B cell (primary cell): Measurements from ENCODE around the gene FGF5. TPM values are rescaled to one million over a fixed set of nuclear protein-coding genes. Genes with fewer than 3 reads are reported as not detected.

ENCODE experiments used
- ATAC-seq: fragments of 200-7000 bp; cut with Tn5 transposase; one replicate; pipeline ENCODE4 v1.10.0; 2021; ENCODE audit warnings: low read depth, mild to moderate bottlenecking, moderate number of reproducible peaks, moderate library complexity
- CTCF ChIA-PET: fragments of 350-600 bp; sonication (Branson Sonifier 250); formaldehyde crosslinking; loops from one replicate; lab custom pipeline; 2021; ENCODE audit warnings: antibody characterized with exemption, inconsistent platforms; lab: Charles Lee
- POLR2A ChIA-PET: fragments of 350-600 bp; sonication (Branson Sonifier 250); formaldehyde crosslinking; loops from one replicate; lab custom pipeline; 2021; ENCODE audit warnings: antibody characterized with exemption; lab: Charles Lee
- DNase-seq: peaks from one replicate; pipeline ENCODE4 v3.0.0; 2013
- H2AFZ ChIP-seq: 2 replicates; pipeline ENCODE4 v1.6.1; 2012; ENCODE audit warnings: mild to moderate bottlenecking, low read depth, low read length; ENCODE audit not compliant: insufficient read depth, poor library complexity, severe bottlenecking
- H3K27ac ChIP-seq, 2 donors: 1 replicate in 1 of 2; 2 replicates in 1 of 2; pipeline ENCODE4 v1.5.1; 2012 to 2013; ENCODE audit warnings: low read length in 2 of 2, mild to moderate bottlenecking in 2 of 2, moderate library complexity in 1 of 2
- H3K27me3 ChIP-seq, 4 experiments: fragments of 200-600 bp in 1 of 4; sonication (generic) in 1 of 4; replicated peaks in 1 of 4; 1 replicate in 2 of 4; 2 replicates in 2 of 4; pipeline versions ENCODE4 v1.6.1 to v1.7.0; 2013 to 2016; ENCODE audit warnings: low read length in 3 of 4, mild to moderate bottlenecking in 2 of 4, mixed read lengths in 1 of 4, moderate library complexity in 1 of 4; ENCODE audit not compliant: insufficient read depth in 4 of 4, control insufficient read depth in 3 of 4; ENCODE audit errors: control extremely low read depth in 1 of 4
- H3K36me3 ChIP-seq, 2 experiments: replicated peaks in 1 of 2; 1 replicate in 1 of 2; 2 replicates in 1 of 2; pipeline versions ENCODE4 v1.6.1 to v1.7.1; 2013; ENCODE audit warnings: low read length in 1 of 2; ENCODE audit not compliant: insufficient read depth in 2 of 2, control insufficient read depth in 1 of 2; ENCODE audit errors: control extremely low read depth in 1 of 2, extremely low read depth in 1 of 2
- H3K4me1 ChIP-seq, 2 donors: fragments of 200-600 bp in 1 of 2; sonication (generic) in 1 of 2; 1 replicate in 1 of 2; 2 replicates in 1 of 2; pipeline versions ENCODE4 v1.5.1 to v1.6.1; 2013 to 2017; ENCODE audit warnings: low read length in 2 of 2; ENCODE audit not compliant: control insufficient read depth in 2 of 2, insufficient read depth in 2 of 2
- H3K4me2 ChIP-seq: replicated peaks from 2 replicates; pipeline ENCODE3; 2012; ENCODE audit warnings: mild to moderate bottlenecking, low read depth, low read length; ENCODE audit not compliant: poor library complexity, severe bottlenecking
- H3K4me3 ChIP-seq, 5 experiments: fragments of 200-600 bp in 1 of 5; sonication (generic) in 1 of 5; 1 replicate in 3 of 5; 2 replicates in 2 of 5; pipeline versions ENCODE4 v1.5.1 to v1.7.0; 2011 to 2016; ENCODE audit warnings: low read length in 4 of 5, mild to moderate bottlenecking in 4 of 5, low read depth in 2 of 5, control low read depth in 1 of 5, moderate library complexity in 1 of 5; ENCODE audit not compliant: insufficient read depth in 1 of 5; ENCODE audit errors: control extremely low read depth in 1 of 5, extremely low read depth in 1 of 5
- H3K79me2 ChIP-seq: fragments of 200-600 bp; sonication (generic); one replicate; pipeline ENCODE4 v1.6.0; 2016; ENCODE audit warnings: low read length; ENCODE audit not compliant: control insufficient read depth, insufficient read depth
- H3K9ac ChIP-seq: fragments of 200-600 bp; sonication (generic); 2 replicates; pipeline ENCODE4 v1.6.1; 2017; ENCODE audit warnings: mild to moderate bottlenecking, low read length, moderate library complexity
- H3K9me3 ChIP-seq, 3 donors: one replicate each; pipeline versions ENCODE4 v1.6.1 to v1.7.1; 2013; ENCODE audit warnings: low read length in 2 of 3; ENCODE audit not compliant: control insufficient read depth in 2 of 3, insufficient read depth in 1 of 3; ENCODE audit errors: control extremely low read depth in 1 of 3
- H4K20me1 ChIP-seq: 2 replicates; pipeline ENCODE4 v1.6.0; 2012; ENCODE audit warnings: mild to moderate bottlenecking, low read length; ENCODE audit not compliant: insufficient read depth, control insufficient read depth, poor library complexity, severe bottlenecking
- H3K27ac Mint-ChIP-seq: one replicate; pipeline ENCODE4 v1.8.0; 2021; ENCODE audit warnings: mixed read lengths
- H3K27me3 Mint-ChIP-seq: one replicate; pipeline ENCODE4 v1.8.0; 2021; ENCODE audit warnings: mixed read lengths
- H3K4me1 Mint-ChIP-seq: one replicate; pipeline ENCODE4 v1.8.0; 2021; ENCODE audit warnings: mixed read lengths
- H3K4me3 Mint-ChIP-seq: one replicate; pipeline ENCODE4 v1.8.0; 2021; ENCODE audit warnings: mixed read lengths
- H3K9me3 Mint-ChIP-seq: one replicate; pipeline ENCODE4 v1.8.0; 2022; ENCODE audit warnings: mixed read lengths; ENCODE audit not compliant: insufficient read depth
- CTCF ChIP-seq: fragments of 200-600 bp; IDR thresholded peaks from one replicate; pipeline ENCODE4 v1.8.0; 2022; ENCODE audit warnings: antibody characterized with exemption, mild to moderate bottlenecking
- EZH2 ChIP-seq: IDR thresholded peaks from 2 replicates; pipeline ENCODE4 v1.6.1; 2012; ENCODE audit warnings: borderline replicate concordance, low read depth, mild to moderate bottlenecking, moderate library complexity, low read length; ENCODE audit not compliant: insufficient read depth, poor library complexity, severe bottlenecking
- WGBS: methylation state at CpG from one replicate; pipeline ENCODE4 v1.1.5; 2013; ENCODE audit warnings: missing lambda C conversion rate; ENCODE audit not compliant: insufficient coverage; 5-methylcytosine and 5-hydroxymethylcytosine counted together
- intact Hi-C: fragments of 100-400 bp; cut with micrococcal nuclease; formaldehyde crosslinking; loops from one replicate; pipeline ENCODE4 v1.10.0; 2022
- polyA plus RNA-seq: library from polyadenylated mRNA; depleted of rRNA; stranded (reverse); fragments of >200 nt; gene quantifications from 2 replicates; pipeline ENCODE4 v1.2.3, GENCODE V29; 2012
- total RNA-seq, 2 donors: library from RNA; stranded (reverse); fragments of 120-200 nt in 1 of 2; gene quantifications; 1 replicate in 1 of 2; 2 replicates in 1 of 2; pipeline versions ENCODE4 v1.2.3 to v1.2.4, GENCODE V29; 2013 to 2022

The FGF5 gene
- total and polyA plus RNA-seq, 2 donors (not counting 1 experiment from before 2014, with no cell fraction given) = 0.01 TPM; not detected in 1

GRCh38 chr4:80295826-80296225, 29.4 kb downstream of the FGF5 start:
- Histone ChIP-seq H2AFZ (no peak overlapping the region), H3K79me2 (no peaks in the 10 kb centered on the region), H3K4me1 (no peaks in the 10 kb centered on the region), H3K9ac (no peak overlapping the region), H3K27me3 (peaks cover 0 to 3% (median 0%) of the 10 kb centered on the region in 4 experiments), H3K27ac (no peak overlapping the region), H3K9me3 (no peaks in the 10 kb centered on the region), H3K4me3 (no peak overlapping the region), H3K4me2 (no peak overlapping the region), H4K20me1 (no peaks in the 10 kb centered on the region), H3K36me3 (no peaks in the 10 kb centered on the region)
- Mint-ChIP-seq H3K4me1 (no peaks in the 10 kb centered on the region), H3K9me3 (no peaks in the 10 kb centered on the region), H3K27me3 (peaks cover 20% of the 10 kb centered on the region), H3K27ac (no peak overlapping the region), H3K4me3 (no peak overlapping the region)
- TF ChIP-seq CTCF = no peak
- no peak for TF ChIP-seq EZH2
- WGBS = 100% methylated on average over 2 of the region's 5 CpGs
- CTCF ChIA-PET = no interaction called here
- ATAC-seq (no peak), DNase-seq (no peak)
- intact Hi-C loops = no loop called here
- POLR2A ChIA-PET = interaction anchor here (0.7 kb wide), 1 partner anchor 344 kb away, joined by 3 read pairs; no protein-coding TSS in a partner anchor

- TF ChIP-seq CTCF (no peak), EZH2 (no peak)
- Mint-ChIP-seq H3K4me1 (no peaks in the 10 kb centered on the region), H3K4me3 (no peak overlapping the region), H3K9me3 (no peaks in the 10 kb centered on the region), H3K27me3 (peaks cover 24% of the 10 kb centered on the region), H3K27ac (no peak overlapping the region)
- DNase-seq (no peak), ATAC-seq (no peak)
- Histone ChIP-seq H3K4me2 (no peak overlapping the region), H3K4me3 (no peak overlapping the region), H3K9ac (no peak overlapping the region), H3K9me3 (peaks cover 0 to 7% (median 4%) of the 10 kb centered on the region in 3 donors), H3K79me2 (no peaks in the 10 kb centered on the region), H3K4me1 (no peaks in the 10 kb centered on the region), H3K27me3 (peaks cover 0 to 5% (median 0%) of the 10 kb centered on the region in 4 experiments), H2AFZ (no peak overlapping the region), H3K27ac (no peak overlapping the region), H3K36me3 (no peaks in the 10 kb centered on the region), H4K20me1 (no peaks in the 10 kb centered on the region)
- ChIA-PET CTCF (no interaction called here), POLR2A (no interaction called here)
- WGBS = 100% methylated on average over 1 of the region's 4 CpGs
- intact Hi-C loops = no loop called here
Measured at GRCh38 chr4:80301884-80302283, 35.4 kb downstream of the FGF5 start.
